Keratinocyte (primary cell): ENCODE measurements around the gene E4F1. TPM values are rescaled to one million over a fixed set of nuclear protein-coding genes. Genes with fewer than 3 reads are reported as not detected.

ENCODE experiments used
- DNase-seq: peaks from one replicate; pipeline ENCODE4 v3.0.0-alpha.2; 2011; ENCODE audit warnings: low read depth, missing footprints, low spot score
- FAIRE-seq: peaks from 2 replicates; lab custom pipeline; 2011; peaks lifted over from hg19 to GRCh38; lab: Jason Lieb, UNC
- H2AFZ ChIP-seq: 2 replicates; pipeline ENCODE4 v1.6.0; 2012; ENCODE audit warnings: low read length, control low read depth, inconsistent platforms; ENCODE audit not compliant: control insufficient read depth
- H3K27ac ChIP-seq: 2 replicates; pipeline ENCODE4 v1.5.1; 2011; ENCODE audit warnings: low read length; ENCODE audit not compliant: control insufficient read depth, insufficient read depth
- H3K27me3 ChIP-seq: 3 replicates; pipeline ENCODE4 v1.6.0; 2011; ENCODE audit warnings: low read length; ENCODE audit not compliant: control insufficient read depth, insufficient read depth; ENCODE audit errors: extremely low read depth
- H3K36me3 ChIP-seq, 2 experiments: 2 replicates in 1 of 2; 3 replicates in 1 of 2; pipeline ENCODE4 v1.5.1; 2011; ENCODE audit warnings: low read length in 2 of 2, mild to moderate bottlenecking in 1 of 2; ENCODE audit not compliant: control insufficient read depth in 2 of 2, insufficient read depth in 2 of 2; ENCODE audit errors: extremely low read depth in 1 of 2
- H3K4me1 ChIP-seq: 3 replicates; pipeline ENCODE4 v1.5.1; 2011; ENCODE audit warnings: low read length; ENCODE audit not compliant: control insufficient read depth, insufficient read depth; ENCODE audit errors: extremely low read depth
- H3K4me2 ChIP-seq: 3 replicates; pipeline ENCODE4 v1.6.0; 2011; ENCODE audit warnings: low read depth, low read length; ENCODE audit not compliant: control insufficient read depth, insufficient read depth; ENCODE audit errors: extremely low read depth
- H3K4me3 ChIP-seq, 3 experiments: fragments of 200-600 bp in 1 of 3; sonication (generic) in 1 of 3; 2 replicates in 2 of 3; 3 replicates in 1 of 3; pipeline ENCODE4 v1.5.1; 2011 to 2016; ENCODE audit warnings: low read length in 3 of 3, mild to moderate bottlenecking in 3 of 3, control low read depth in 2 of 3, inconsistent platforms in 1 of 3, low read depth in 1 of 3, mixed read lengths in 1 of 3, mixed run types in 1 of 3, moderate library complexity in 1 of 3; ENCODE audit not compliant: control insufficient read depth in 2 of 3, insufficient read depth in 2 of 3; ENCODE audit errors: extremely low read depth in 1 of 3
- H3K79me2 ChIP-seq: 2 replicates; pipeline ENCODE4 v1.6.0; 2012; ENCODE audit warnings: low read length; ENCODE audit not compliant: control insufficient read depth, insufficient read depth
- H3K9ac ChIP-seq: 3 replicates; pipeline ENCODE4 v1.6.0; 2011; ENCODE audit warnings: low read length; ENCODE audit not compliant: control insufficient read depth, insufficient read depth; ENCODE audit errors: extremely low read depth
- H3K9me1 ChIP-seq: 3 replicates; pipeline ENCODE4 v1.6.0; 2011; ENCODE audit warnings: low read length; ENCODE audit not compliant: control insufficient read depth, insufficient read depth; ENCODE audit errors: extremely low read depth
- H3K9me3 ChIP-seq: 2 replicates; pipeline ENCODE4 v1.5.1; 2012; ENCODE audit warnings: low read depth, low read length; ENCODE audit not compliant: control insufficient read depth
- H4K20me1 ChIP-seq: 3 replicates; pipeline ENCODE4 v1.6.0; 2011; ENCODE audit warnings: low read length; ENCODE audit not compliant: control insufficient read depth, insufficient read depth; ENCODE audit errors: extremely low read depth
- EZH2 ChIP-seq: IDR thresholded peaks from one replicate; pipeline ENCODE4 v1.6.1; 2012; ENCODE audit warnings: inconsistent platforms, mild to moderate bottlenecking, low read length, moderate library complexity
- dilution Hi-C: fragments of 300-500 bp; cut with MboI; formaldehyde crosslinking; loops from one replicate; pipeline ENCODE4 v1.7.0; 2020; ENCODE audit warnings: low sequenced_read_pairs; ENCODE audit not compliant: extremely low pct_ligation_motif_present
- polyA plus RNA-seq, 5 experiments: library from polyadenylated mRNA; depleted of rRNA in 3 of 5; stranded (reverse) in 3 of 5; stranded (forward) in 1 of 5; unstranded in 1 of 5; fragments of >200 nt; gene quantifications; 1 replicate in 1 of 5; 2 replicates in 3 of 5; 3 replicates in 1 of 5; pipeline versions ENCODE4 v1.2.1 to v1.2.3, GENCODE V29; 2011 to 2012; ENCODE audit warnings: missing spikeins in 2 of 5, low read depth in 1 of 5, low replicate concordance in 1 of 5
- TF ChIP-seq, protein P1 (sequence below), 3 experiments: IDR thresholded peaks in 1 of 3; conservative IDR thresholded peaks in 1 of 3; optimal IDR thresholded peaks in 1 of 3; 2 replicates in 2 of 3; 3 replicates in 1 of 3; pipeline versions ENCODE3 to v1.5.1; 2011; ENCODE audit warnings: low read length in 3 of 3, mild to moderate bottlenecking in 3 of 3, moderate library complexity in 2 of 3, control low read depth in 1 of 3, inconsistent platforms in 1 of 3; ENCODE audit not compliant: insufficient read depth in 2 of 3; ENCODE audit errors: extremely low read depth in 1 of 3

The E4F1 gene
- polyA plus RNA-seq, 1 donor (not counting 4 experiments of a cell fraction or from before 2014, with no cell fraction given) = 10.5 TPM

- H3K36me3 ChIP-seq = peaks cover 12 to 26% of the 10 kb centered on the region in 2 experiments
- no peak overlapping the region for H3K9ac ChIP-seq
- no peaks in the 10 kb centered on the region for H3K9me1 ChIP-seq
- H3K27ac ChIP-seq = no peak overlapping the region
- peaks cover 23% of the 10 kb centered on the region for H3K4me1 ChIP-seq
- H3K4me3 ChIP-seq = no peak overlapping the region
- H3K79me2 ChIP-seq = peaks cover 26% of the 10 kb centered on the region
- H2AFZ ChIP-seq = no peak overlapping the region
- no peak for FAIRE-seq
- TF ChIP-seq EZH2 = no peak
- TF ChIP-seq, protein P1, sequence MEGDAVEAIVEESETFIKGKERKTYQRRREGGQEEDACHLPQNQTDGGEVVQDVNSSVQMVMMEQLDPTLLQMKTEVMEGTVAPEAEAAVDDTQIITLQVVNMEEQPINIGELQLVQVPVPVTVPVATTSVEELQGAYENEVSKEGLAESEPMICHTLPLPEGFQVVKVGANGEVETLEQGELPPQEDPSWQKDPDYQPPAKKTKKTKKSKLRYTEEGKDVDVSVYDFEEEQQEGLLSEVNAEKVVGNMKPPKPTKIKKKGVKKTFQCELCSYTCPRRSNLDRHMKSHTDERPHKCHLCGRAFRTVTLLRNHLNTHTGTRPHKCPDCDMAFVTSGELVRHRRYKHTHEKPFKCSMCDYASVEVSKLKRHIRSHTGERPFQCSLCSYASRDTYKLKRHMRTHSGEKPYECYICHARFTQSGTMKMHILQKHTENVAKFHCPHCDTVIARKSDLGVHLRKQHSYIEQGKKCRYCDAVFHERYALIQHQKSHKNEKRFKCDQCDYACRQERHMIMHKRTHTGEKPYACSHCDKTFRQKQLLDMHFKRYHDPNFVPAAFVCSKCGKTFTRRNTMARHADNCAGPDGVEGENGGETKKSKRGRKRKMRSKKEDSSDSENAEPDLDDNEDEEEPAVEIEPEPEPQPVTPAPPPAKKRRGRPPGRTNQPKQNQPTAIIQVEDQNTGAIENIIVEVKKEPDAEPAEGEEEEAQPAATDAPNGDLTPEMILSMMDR (optimal IDR thresholded peaks at IDR 0.05 in 1 of 3, IDR thresholded peaks at IDR 0.05 in 1 of 3, conservative IDR thresholded peaks at IDR 0.05 in 1 of 3; ENCODE audit: extremely low read depth in 1 of 3, insufficient read depth in 2 of 3, low read length in 3 of 3) = no peak
- H3K27me3 ChIP-seq = no peaks in the 10 kb centered on the region
- H4K20me1 ChIP-seq = no peaks in the 10 kb centered on the region
- dilution Hi-C loops = no loop called here
- no peak for DNase-seq
- H3K4me2 ChIP-seq = no peak overlapping the region
- H3K9me3 ChIP-seq = no peaks in the 10 kb centered on the region
These were observed 14.0 kb upstream of the E4F1 start for GRCh38 chr16:2209258-2210008.

GRCh38 chr16:2210009-2210332 lies 13.4 kb upstream of the E4F1 start:
- no peak for FAIRE-seq
- Histone ChIP-seq H3K27me3 (no peaks in the 10 kb centered on the region), H3K9me3 (no peaks in the 10 kb centered on the region), H3K36me3 (peaks cover 12 to 26% of the 10 kb centered on the region in 2 experiments), H3K9me1 (no peaks in the 10 kb centered on the region), H3K4me1 (peaks cover 17% of the 10 kb centered on the region), H3K4me2 (no peak overlapping the region), H3K4me3 (no peak overlapping the region), H3K79me2 (peaks cover 26% of the 10 kb centered on the region), H3K27ac (no peak overlapping the region), H2AFZ (no peak overlapping the region), H3K9ac (no peak overlapping the region), H4K20me1 (no peaks in the 10 kb centered on the region)
- TF ChIP-seq, protein P1 (optimal IDR thresholded peaks at IDR 0.05 in 1 of 3, IDR thresholded peaks at IDR 0.05 in 1 of 3, conservative IDR thresholded peaks at IDR 0.05 in 1 of 3; ENCODE audit: extremely low read depth in 1 of 3, insufficient read depth in 2 of 3, low read length in 3 of 3) = no peak
- no peak for TF ChIP-seq EZH2
- dilution Hi-C loops = no loop called here
- no peak for DNase-seq
